ENCODE measurements around the gene CAMTA1.

CAMTA1 gene

GRCh38 chr1:7363450-7363849, 578.2 kb downstream of the CAMTA1 start:
- no peak overlapping the region for H3K9ac ChIP-seq (ENCODE audit: low read depth, low read length)

GRCh38 chr1:7365706-7366105, 580.5 kb downstream of the CAMTA1 start:
- Histone ChIP-seq H3K9ac (ENCODE audit: low read depth, low read length) (no peak overlapping the region), H3K4me3 (ENCODE audit: low read depth, low read length) (no peak overlapping the region), H3K9me3 (ENCODE audit: control insufficient read depth, insufficient read depth, low read length) (no peaks in the 10 kb centered on the region), H3K36me3 (ENCODE audit: control insufficient read depth, insufficient read depth, low read length) (no peaks in the 10 kb centered on the region), H3K27me3 (ENCODE audit: control insufficient read depth, insufficient read depth, low read length) (no peaks in the 10 kb centered on the region), H3K4me1 (ENCODE audit: control insufficient read depth, insufficient read depth, low read length) (no peaks in the 10 kb centered on the region)

More at GRCh38 chr1:7363450-7363849, 578.2 kb downstream of the CAMTA1 start:
- H3K4me3 ChIP-seq (ENCODE audit: low read depth, low read length), result no peak overlapping the region
- H3K9me3 ChIP-seq (ENCODE audit: control insufficient read depth, insufficient read depth, low read length), result no peaks in the 10 kb centered on the region
- no peaks in the 10 kb centered on the region for H3K36me3 ChIP-seq (ENCODE audit: control insufficient read depth, insufficient read depth, low read length)
- H3K4me1 ChIP-seq (ENCODE audit: control insufficient read depth, insufficient read depth, low read length), result no peaks in the 10 kb centered on the region
- no peaks in the 10 kb centered on the region for H3K27me3 ChIP-seq (ENCODE audit: control insufficient read depth, insufficient read depth, low read length)

- Histone ChIP-seq H3K9me3 (ENCODE audit: control insufficient read depth, insufficient read depth, low read length) (no peaks in the 10 kb centered on the region), H3K27me3 (ENCODE audit: control insufficient read depth, insufficient read depth, low read length) (no peaks in the 10 kb centered on the region), H3K4me3 (ENCODE audit: low read depth, low read length) (no peak overlapping the region), H3K36me3 (ENCODE audit: control insufficient read depth, insufficient read depth, low read length) (no peaks in the 10 kb centered on the region), H3K9ac (ENCODE audit: low read depth, low read length) (no peak overlapping the region), H3K4me1 (ENCODE audit: control insufficient read depth, insufficient read depth, low read length) (no peaks in the 10 kb centered on the region)
These were observed 581.2 kb downstream of the CAMTA1 start for GRCh38 chr1:7366286-7366954.

DNA sequence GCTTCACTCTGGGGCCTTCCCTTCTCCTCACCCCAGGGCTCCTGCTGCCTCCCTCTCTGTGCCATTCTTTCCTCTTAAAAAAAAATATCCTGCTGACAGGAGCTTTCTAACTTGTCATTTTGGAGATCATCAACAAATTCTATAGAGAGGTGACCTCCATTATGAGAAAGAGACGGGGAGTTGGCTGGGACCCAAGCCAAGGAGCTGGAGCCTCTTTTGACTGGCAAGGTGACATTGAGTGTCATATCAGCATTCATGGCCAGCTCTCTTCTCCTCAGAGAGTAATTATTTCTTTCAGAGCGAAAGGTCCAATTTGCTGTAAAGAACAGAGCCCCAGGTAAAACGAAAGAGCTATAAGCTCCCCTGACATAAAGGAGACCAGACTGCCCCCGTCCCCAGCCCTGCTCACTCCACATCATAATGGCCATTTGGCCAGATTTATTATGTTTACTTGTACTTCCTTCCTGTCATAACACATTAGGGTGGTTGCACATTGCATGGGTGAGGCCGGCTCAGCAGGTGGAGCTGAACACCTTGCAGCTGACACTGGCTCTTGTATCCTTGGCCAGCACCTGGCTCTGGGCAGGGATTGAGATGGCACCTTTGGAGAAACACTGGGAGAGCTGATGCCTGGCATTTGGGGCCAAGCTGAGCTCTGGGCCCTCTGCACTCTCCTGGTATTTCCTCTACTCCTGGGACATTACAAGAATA, 581.9 kb downstream of the CAMTA1 start:
- H3K27me3 ChIP-seq (ENCODE audit: control insufficient read depth, insufficient read depth, low read length), result no peaks in the 10 kb centered on the region
- no peaks in the 10 kb centered on the region for H3K36me3 ChIP-seq (ENCODE audit: control insufficient read depth, insufficient read depth, low read length)
- H3K4me1 ChIP-seq (ENCODE audit: control insufficient read depth, insufficient read depth, low read length), result no peaks in the 10 kb centered on the region
- H3K4me3 ChIP-seq (ENCODE audit: low read depth, low read length), result no peak overlapping the region
- no peak overlapping the region for H3K9ac ChIP-seq (ENCODE audit: low read depth, low read length)
- H3K9me3 ChIP-seq (ENCODE audit: control insufficient read depth, insufficient read depth, low read length), result no peaks in the 10 kb centered on the region

- Histone ChIP-seq H3K4me3 (ENCODE audit: low read depth, low read length) (no peak overlapping the region), H3K9me3 (ENCODE audit: control insufficient read depth, insufficient read depth, low read length) (no peaks in the 10 kb centered on the region), H3K27me3 (ENCODE audit: control insufficient read depth, insufficient read depth, low read length) (no peaks in the 10 kb centered on the region), H3K4me1 (ENCODE audit: control insufficient read depth, insufficient read depth, low read length) (no peaks in the 10 kb centered on the region), H3K36me3 (ENCODE audit: control insufficient read depth, insufficient read depth, low read length) (no peaks in the 10 kb centered on the region), H3K9ac (ENCODE audit: low read depth, low read length) (no peak overlapping the region)
These were observed 584.6 kb downstream of the CAMTA1 start for GRCh38 chr1:7369866-7370265.

DNA sequence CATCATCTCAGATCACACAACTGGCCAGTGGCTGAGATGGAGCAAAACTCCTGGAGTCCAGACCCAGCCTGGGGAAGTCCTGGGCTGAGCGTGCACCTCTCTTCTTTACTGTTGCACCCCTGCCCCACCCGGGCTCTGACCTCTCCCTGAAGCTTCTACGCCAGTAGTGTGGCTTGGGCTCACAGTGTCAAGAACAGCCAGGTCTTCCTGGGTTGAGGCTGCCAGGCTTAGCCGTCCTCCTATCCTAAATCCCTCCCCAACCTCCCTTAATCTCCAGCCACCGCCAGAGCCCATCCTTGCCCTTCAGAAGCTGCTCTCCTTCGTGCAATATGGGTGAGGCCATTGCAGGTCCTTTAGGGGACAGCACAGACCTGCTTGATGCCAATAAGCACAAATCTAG, 586.7 kb downstream of the CAMTA1 start:
- H3K27me3 ChIP-seq (ENCODE audit: control insufficient read depth, insufficient read depth, low read length), result no peaks in the 10 kb centered on the region
- no peaks in the 10 kb centered on the region for H3K9me3 ChIP-seq (ENCODE audit: control insufficient read depth, insufficient read depth, low read length)
- no peaks in the 10 kb centered on the region for H3K36me3 ChIP-seq (ENCODE audit: control insufficient read depth, insufficient read depth, low read length)
- H3K9ac ChIP-seq (ENCODE audit: low read depth, low read length), result no peak overlapping the region
- no peaks in the 10 kb centered on the region for H3K4me1 ChIP-seq (ENCODE audit: control insufficient read depth, insufficient read depth, low read length)
- no peak overlapping the region for H3K4me3 ChIP-seq (ENCODE audit: low read depth, low read length)

DNA sequence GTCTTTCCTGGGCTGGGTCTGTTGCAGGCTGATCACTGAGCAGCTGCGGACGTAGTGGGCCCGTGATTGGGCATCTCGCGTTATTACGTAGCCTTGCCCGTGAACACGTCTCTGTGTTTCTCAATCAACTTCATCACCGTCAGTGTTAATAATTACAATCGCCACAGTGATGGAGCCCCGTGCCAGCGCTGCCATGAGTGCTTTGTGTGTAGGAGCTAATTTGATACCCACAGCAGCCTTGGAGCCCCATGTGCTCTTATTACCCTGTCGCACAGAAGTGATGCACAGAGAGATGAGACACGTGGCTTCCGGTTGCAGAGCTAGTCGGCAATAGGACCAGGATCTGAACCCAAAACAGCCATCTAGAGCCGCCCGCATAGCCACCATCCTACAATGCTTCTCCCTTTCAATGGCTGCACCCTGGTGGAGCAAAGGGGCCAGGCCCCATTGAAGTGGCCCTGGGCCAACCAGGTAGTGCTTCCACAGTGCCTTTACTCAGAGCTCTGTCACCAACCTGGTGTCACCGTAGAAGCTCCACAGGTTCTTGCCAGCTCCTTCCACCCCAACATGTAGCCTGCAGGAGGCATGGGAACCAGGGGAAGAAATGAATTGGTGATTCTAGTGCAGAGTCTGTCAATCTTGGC, 587.3 kb downstream of the CAMTA1 start:
- H3K9ac ChIP-seq (ENCODE audit: low read depth, low read length), result no peak overlapping the region

GRCh38 chr1:7373251-7373650, 588.0 kb downstream of the CAMTA1 start:
- H3K9me3 ChIP-seq (ENCODE audit: control insufficient read depth, insufficient read depth, low read length), result no peaks in the 10 kb centered on the region
- H3K4me1 ChIP-seq (ENCODE audit: control insufficient read depth, insufficient read depth, low read length), result no peaks in the 10 kb centered on the region
- H3K27me3 ChIP-seq (ENCODE audit: control insufficient read depth, insufficient read depth, low read length), result no peaks in the 10 kb centered on the region
- no peak overlapping the region for H3K9ac ChIP-seq (ENCODE audit: low read depth, low read length)
- no peaks in the 10 kb centered on the region for H3K36me3 ChIP-seq (ENCODE audit: control insufficient read depth, insufficient read depth, low read length)
- no peak overlapping the region for H3K4me3 ChIP-seq (ENCODE audit: low read depth, low read length)

More for the DNA sequence above, 587.3 kb downstream of the CAMTA1 start:
- H3K27me3 ChIP-seq (ENCODE audit: control insufficient read depth, insufficient read depth, low read length), result no peaks in the 10 kb centered on the region
- no peaks in the 10 kb centered on the region for H3K9me3 ChIP-seq (ENCODE audit: control insufficient read depth, insufficient read depth, low read length)
- H3K4me1 ChIP-seq (ENCODE audit: control insufficient read depth, insufficient read depth, low read length), result no peaks in the 10 kb centered on the region
- no peak overlapping the region for H3K4me3 ChIP-seq (ENCODE audit: low read depth, low read length)
- H3K36me3 ChIP-seq (ENCODE audit: control insufficient read depth, insufficient read depth, low read length), result no peaks in the 10 kb centered on the region

DNA sequence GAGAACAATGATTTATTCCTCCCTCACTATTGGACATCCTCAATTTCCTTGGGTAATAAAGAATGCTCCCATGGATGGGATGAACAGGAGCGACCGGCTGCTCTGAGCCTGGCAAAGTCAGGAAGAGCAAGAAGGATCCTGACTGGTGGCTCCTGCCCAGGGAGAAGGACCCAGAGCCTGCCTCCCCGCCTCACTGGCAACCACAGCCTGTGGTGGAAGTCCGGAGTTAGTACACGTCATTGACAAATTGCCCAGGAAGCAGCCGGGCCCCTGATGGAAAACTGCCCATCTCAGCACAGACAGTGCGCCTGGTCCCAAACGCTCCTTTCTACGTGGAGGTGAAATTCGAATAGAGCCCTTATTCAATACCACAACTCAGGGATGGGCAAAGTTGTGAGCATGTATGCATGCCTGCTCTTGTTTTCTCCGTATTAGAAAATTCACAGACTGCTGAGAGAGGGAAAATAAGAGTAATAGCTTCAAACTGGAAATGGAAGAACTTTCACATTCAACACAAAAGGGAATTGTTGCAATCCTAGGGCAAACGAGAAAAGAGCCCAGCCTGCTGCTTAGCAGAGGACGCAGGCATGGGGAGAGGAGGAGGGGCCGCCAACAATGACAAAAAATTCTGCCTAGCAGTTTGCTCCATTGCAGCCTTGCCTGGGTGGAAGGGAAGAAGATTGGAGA, 588.8 kb downstream of the CAMTA1 start:
- Histone ChIP-seq H3K36me3 (ENCODE audit: control insufficient read depth, insufficient read depth, low read length) (no peaks in the 10 kb centered on the region), H3K4me1 (ENCODE audit: control insufficient read depth, insufficient read depth, low read length) (peaks cover under 1% of the 10 kb centered on the region), H3K9ac (ENCODE audit: low read depth, low read length) (no peak overlapping the region), H3K4me3 (ENCODE audit: low read depth, low read length) (no peak overlapping the region), H3K9me3 (ENCODE audit: control insufficient read depth, insufficient read depth, low read length) (no peaks in the 10 kb centered on the region), H3K27me3 (ENCODE audit: control insufficient read depth, insufficient read depth, low read length) (no peaks in the 10 kb centered on the region)

DNA sequence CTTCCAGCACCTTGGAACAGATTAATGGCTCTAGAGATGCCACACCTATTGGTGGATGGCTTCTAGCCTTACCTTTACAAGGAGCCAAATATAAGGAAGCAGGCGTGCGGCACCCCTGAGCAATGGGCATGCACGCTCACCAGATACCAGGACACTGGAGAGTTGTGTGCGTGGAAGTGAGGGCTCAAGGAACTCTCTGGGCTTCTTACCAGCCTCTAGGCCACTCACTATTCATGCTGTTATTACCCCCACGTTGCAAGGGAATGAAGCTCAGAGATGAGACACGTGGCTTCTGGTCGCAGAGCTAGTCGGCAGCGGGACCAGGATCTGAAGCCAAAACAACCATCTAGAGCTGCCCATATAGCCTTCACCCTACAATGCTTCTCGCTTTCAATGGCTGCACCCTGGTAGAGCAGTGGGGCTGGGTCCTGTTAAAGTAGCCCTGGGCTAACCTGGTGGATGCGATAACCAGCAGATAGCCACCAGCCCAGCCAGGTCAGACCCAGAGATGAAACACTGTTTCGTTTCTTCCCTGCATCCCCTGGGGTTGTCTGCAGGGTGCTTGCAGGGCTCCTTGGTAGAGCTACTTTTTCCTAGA, 589.4 kb downstream of the CAMTA1 start:
- no peak overlapping the region for H3K9ac ChIP-seq (ENCODE audit: low read depth, low read length)
- no peaks in the 10 kb centered on the region for H3K36me3 ChIP-seq (ENCODE audit: control insufficient read depth, insufficient read depth, low read length)
- H3K9me3 ChIP-seq (ENCODE audit: control insufficient read depth, insufficient read depth, low read length), result no peaks in the 10 kb centered on the region
- H3K4me3 ChIP-seq (ENCODE audit: low read depth, low read length), result no peak overlapping the region
- no peaks in the 10 kb centered on the region for H3K27me3 ChIP-seq (ENCODE audit: control insufficient read depth, insufficient read depth, low read length)
- H3K4me1 ChIP-seq (ENCODE audit: control insufficient read depth, insufficient read depth, low read length), result peaks cover 5% of the 10 kb centered on the region

- Histone ChIP-seq H3K9me3 (ENCODE audit: control insufficient read depth, insufficient read depth, low read length) (no peaks in the 10 kb centered on the region), H3K36me3 (ENCODE audit: control insufficient read depth, insufficient read depth, low read length) (no peaks in the 10 kb centered on the region), H3K4me3 (ENCODE audit: low read depth, low read length) (no peak overlapping the region), H3K4me1 (ENCODE audit: control insufficient read depth, insufficient read depth, low read length) (peaks cover 10% of the 10 kb centered on the region), H3K27me3 (ENCODE audit: control insufficient read depth, insufficient read depth, low read length) (no peaks in the 10 kb centered on the region), H3K9ac (ENCODE audit: low read depth, low read length) (no peak overlapping the region)
These were observed 590.1 kb downstream of the CAMTA1 start for GRCh38 chr1:7375329-7375728.

Measured in iPS-15b (cell line).